Neural crest cell (in vitro differentiated cells): Measurements from ENCODE around the gene CCNB3. TPM values are rescaled to one million over a fixed set of nuclear protein-coding genes. Genes with fewer than 3 reads are reported as not detected.

ENCODE experiments used
- DNase-seq: peaks from one replicate; pipeline ENCODE4 v3.0.0; 2021; ENCODE audit warnings: low read depth, mixed read lengths, low spot score
- H3K27ac Mint-ChIP-seq: one replicate; pipeline ENCODE4 v1.8.0; 2021; ENCODE audit warnings: mild to moderate bottlenecking, mixed read lengths; ENCODE audit not compliant: unreplicated experiment
- H3K27me3 Mint-ChIP-seq: 2 replicates; pipeline ENCODE4 v1.8.0; 2021; ENCODE audit warnings: low read depth, mild to moderate bottlenecking, mixed read lengths
- H3K36me3 Mint-ChIP-seq: 2 replicates; pipeline ENCODE4 v1.8.0; 2021; ENCODE audit warnings: low read depth, mild to moderate bottlenecking, mixed read lengths
- H3K4me1 Mint-ChIP-seq: 2 replicates; pipeline ENCODE4 v1.8.0; 2021; ENCODE audit warnings: mixed read lengths
- H3K4me3 Mint-ChIP-seq: one replicate; pipeline ENCODE4 v1.8.0; 2021; ENCODE audit warnings: mild to moderate bottlenecking, mixed read lengths
- H3K9me3 Mint-ChIP-seq: 2 replicates; pipeline ENCODE4 v1.8.0; 2021; ENCODE audit warnings: mixed read lengths
- CTCF ChIP-seq: fragments of 200-600 bp; sonication (generic); conservative IDR thresholded peaks from 2 replicates; pipeline ENCODE4 v1.5.0; 2021; ENCODE audit warnings: antibody characterized with exemption, mild to moderate bottlenecking
- total RNA-seq: library from RNA; stranded (reverse); gene quantifications from 2 replicates; pipeline ENCODE4 v1.2.1, GENCODE V29; 2021

CCNB3 gene
- total RNA-seq, 1 donor from 2014 or later = 0.89 TPM

- Mint-ChIP-seq H3K27me3 (no peaks in the 10 kb centered on the region), H3K27ac (no peak overlapping the region), H3K4me1 (no peaks in the 10 kb centered on the region), H3K4me3 (no peak overlapping the region), H3K9me3 (no peaks in the 10 kb centered on the region), H3K36me3 (no peaks in the 10 kb centered on the region)
- no peak for DNase-seq
- TF ChIP-seq CTCF = no peak
These were observed 168.4 kb downstream of the CCNB3 start for GRCh38 chrX:50372966-50373365.

- TF ChIP-seq CTCF = no peak
- H3K27ac Mint-ChIP-seq = no peak overlapping the region
- no peaks in the 10 kb centered on the region for H3K4me1 Mint-ChIP-seq
- DNase-seq = no peak
- no peak overlapping the region for H3K4me3 Mint-ChIP-seq
- H3K27me3 Mint-ChIP-seq = no peaks in the 10 kb centered on the region
- peaks cover 3% of the 10 kb centered on the region for H3K36me3 Mint-ChIP-seq
- H3K9me3 Mint-ChIP-seq = peaks cover 5% of the 10 kb centered on the region
These were observed 171.1 kb downstream of the CCNB3 start for GRCh38 chrX:50375481-50376267.

GRCh38 chrX:50381729-50382415 lies 177.3 kb downstream of the CCNB3 start:
- Mint-ChIP-seq H3K4me3 (no peak overlapping the region), H3K27ac (no peak overlapping the region), H3K4me1 (no peaks in the 10 kb centered on the region), H3K27me3 (no peaks in the 10 kb centered on the region), H3K36me3 (peaks cover 3% of the 10 kb centered on the region), H3K9me3 (peaks cover 13% of the 10 kb centered on the region)
- TF ChIP-seq CTCF = no peak
- no peak for DNase-seq

- Mint-ChIP-seq H3K36me3 (no peaks in the 10 kb centered on the region), H3K9me3 (peaks cover 6% of the 10 kb centered on the region), H3K27ac (no peak overlapping the region), H3K4me1 (no peaks in the 10 kb centered on the region), H3K27me3 (no peaks in the 10 kb centered on the region), H3K4me3 (no peak overlapping the region)
- TF ChIP-seq CTCF = no peak
- DNase-seq = no peak
These were observed 182.0 kb downstream of the CCNB3 start for GRCh38 chrX:50386520-50386919.

GRCh38 chrX:50393902-50394301 lies 189.3 kb downstream of the CCNB3 start:
- no peaks in the 10 kb centered on the region for H3K27me3 Mint-ChIP-seq
- peaks cover 4% of the 10 kb centered on the region for H3K9me3 Mint-ChIP-seq
- no peaks in the 10 kb centered on the region for H3K4me1 Mint-ChIP-seq
- peaks cover 2% of the 10 kb centered on the region for H3K36me3 Mint-ChIP-seq
- no peak for TF ChIP-seq CTCF
- H3K27ac Mint-ChIP-seq = no peak overlapping the region
- DNase-seq = no peak
- no peak overlapping the region for H3K4me3 Mint-ChIP-seq

Other genes with a start within 250 kb of the CCNB3 start
- gene AKAP4, start 3.8 kb upstream of the CCNB3 start, total RNA-seq = not detected in 2 replicates